Left kidney (tissue), 2 donors: ENCODE measurements around the gene IL13. TPM values are rescaled to one million over a fixed set of nuclear protein-coding genes. Genes with fewer than 3 reads are reported as not detected.
"Not testable (repeated sequence)": the region's sequence is repeated elsewhere in the genome, so short reads cannot be mapped to it uniquely, and the experiment has no call there.

Source experiments
- DNase-seq: peaks from one replicate; pipeline ENCODE4 v3.0.0-alpha.2; 2013
- polyA plus RNA-seq: library from polyadenylated mRNA; unstranded; fragments of 120-200 nt; gene quantifications from one replicate; pipeline ENCODE4 v1.2.1, GENCODE V29; 2013; ENCODE audit not compliant: insufficient read length

Gene IL13
- polyA plus RNA-seq, 1 donor: 0.08 TPM

DNA sequence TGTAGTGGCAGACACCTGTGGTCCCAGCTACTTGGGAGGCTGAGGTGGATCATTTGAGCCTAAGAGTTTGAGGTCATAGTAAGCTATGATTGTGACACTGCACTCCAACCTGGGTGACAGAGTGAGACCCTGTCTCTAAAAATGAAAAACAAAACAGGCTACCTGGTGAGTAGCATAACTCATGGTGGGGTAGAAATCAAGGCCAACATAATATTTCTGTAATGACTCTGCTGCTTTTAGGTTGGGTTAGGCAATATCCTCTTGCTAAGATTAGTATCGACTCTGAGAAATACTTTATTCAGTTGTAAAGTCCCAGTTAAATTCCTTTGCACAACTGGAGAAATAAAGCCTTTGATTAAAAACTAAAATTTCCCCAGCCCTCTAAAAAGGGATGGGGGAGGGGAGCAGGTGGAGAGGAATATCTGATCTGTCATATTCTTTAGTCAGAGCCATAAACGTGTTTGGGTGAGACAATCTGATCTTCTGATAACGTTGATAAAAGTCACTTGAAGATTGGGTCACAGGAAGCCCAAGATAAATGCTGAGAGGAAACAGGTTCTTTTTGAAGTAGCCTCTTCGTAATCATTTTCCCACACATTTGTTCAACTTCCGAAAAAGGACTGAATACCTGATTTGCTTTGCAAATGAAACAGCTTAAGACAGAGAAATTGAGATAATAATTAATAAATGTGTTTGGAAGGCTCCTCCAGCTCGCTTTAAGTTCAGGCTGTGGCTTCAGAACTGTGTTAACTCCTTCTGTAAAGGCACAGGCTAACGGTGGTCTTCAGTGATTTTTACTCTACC is 30.8 kb downstream of the IL13 start:
- DNase-seq: no peak

GRCh38 chr5:132689513-132689912 is 31.5 kb downstream of the IL13 start:
- peak; percentile 24 for DNase-seq

- DNase-seq: peak; percentile 22
Observed at GRCh38 chr5:132690156-132690555, 32.2 kb downstream of the IL13 start.

DNA sequence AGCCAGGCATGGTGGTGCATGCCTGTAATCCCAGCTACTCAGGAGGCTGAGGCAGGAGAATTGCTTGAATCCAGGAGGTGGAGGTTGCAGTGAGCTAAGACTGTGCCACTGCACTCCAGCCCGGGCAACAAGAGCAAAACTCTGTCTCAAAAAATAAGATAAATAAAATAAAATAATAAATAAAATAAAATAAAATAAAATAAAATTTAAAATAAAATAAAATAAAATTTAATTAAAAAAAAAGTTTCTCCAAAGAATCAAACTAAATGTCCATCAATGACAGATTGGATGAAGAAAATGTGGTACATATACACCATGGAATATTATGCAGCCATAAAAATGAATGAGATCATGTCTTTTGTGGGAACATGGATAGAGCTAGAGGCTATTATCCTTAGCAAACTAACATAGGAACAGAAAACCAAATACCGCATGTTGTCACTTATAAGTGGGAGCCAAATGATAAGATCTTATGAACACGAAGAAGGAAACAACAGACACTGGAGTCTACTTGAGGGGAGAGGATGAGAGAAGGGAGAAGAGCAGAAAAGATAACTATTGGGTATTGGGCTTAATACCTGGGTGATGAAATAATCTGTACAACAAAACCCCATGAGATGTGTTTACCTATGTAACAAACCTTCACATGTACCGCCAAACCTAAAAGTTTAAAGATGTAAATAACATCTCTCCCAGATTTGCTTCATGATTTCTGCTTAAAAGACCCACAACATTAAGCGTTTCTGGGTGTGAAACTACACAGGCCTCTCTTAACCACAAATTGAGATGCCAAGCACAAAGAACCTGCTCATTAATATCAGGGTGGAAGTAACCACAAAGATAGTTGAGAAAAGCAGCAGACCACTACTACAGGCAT is 34.0 kb downstream of the IL13 start:
- DNase-seq: not testable (repeated sequence)

DNA sequence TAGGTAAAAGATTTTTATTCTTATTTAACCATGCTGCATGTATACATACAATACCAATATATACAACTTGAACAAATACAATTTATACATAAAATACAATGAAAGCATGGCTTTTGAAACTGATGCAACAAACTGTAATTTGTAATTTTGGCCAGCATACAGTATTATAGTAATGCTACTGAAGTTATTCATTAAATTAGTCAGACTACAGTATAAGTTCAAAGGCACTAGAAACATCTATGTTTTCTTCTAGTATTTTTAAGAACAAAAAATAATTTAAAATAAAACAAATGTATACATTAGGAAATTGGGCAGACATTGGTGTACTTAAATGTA is 34.6 kb downstream of the IL13 start:
- no peak for DNase-seq

DNA sequence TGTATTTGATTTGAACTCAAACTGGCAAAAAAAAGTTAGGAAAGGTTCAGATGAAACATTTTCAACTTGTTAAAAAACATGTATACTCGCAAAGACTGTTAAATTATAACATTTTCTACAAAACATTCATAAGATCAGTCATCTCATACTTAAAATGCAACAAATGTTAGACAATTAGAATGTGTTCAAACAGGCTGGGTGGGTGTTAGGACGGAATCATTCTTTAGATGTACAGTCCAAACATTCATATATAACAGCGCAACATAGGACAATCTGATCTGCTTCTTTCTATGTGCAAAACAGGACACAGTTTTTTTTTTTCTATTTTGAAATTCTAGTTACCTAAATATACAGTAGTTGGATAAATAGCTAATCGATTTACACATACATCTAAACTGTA is 38.0 kb downstream of the IL13 start:
- no peak for DNase-seq

DNA sequence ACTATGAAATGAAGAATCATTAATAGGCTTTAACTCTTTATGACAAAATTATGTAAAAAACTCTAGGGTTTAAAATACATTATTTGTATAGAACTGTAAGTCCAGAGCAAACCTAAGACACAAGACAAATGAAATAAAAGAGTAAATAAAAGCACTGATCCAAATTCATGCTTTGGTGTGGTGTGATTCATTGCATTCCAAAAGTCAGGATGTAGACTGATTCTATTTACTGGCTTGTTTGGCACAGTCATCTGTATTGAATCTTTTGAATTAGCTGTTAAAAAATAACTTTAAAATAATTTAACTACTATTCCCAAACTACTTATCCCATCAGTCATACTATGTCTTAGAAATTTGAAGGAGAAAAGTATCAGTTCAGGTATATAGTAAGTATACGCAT is 46.9 kb downstream of the IL13 start:
- no peak for DNase-seq

GRCh38 chr5:132708645-132709044 is 50.7 kb downstream of the IL13 start:
- no peak for DNase-seq

Other genes with a start within 250 kb of the IL13 start
- gene IRF1, start 167.4 kb upstream of the IL13 start, polyA plus RNA-seq: 16.2 TPM
- gene IL5, start 114.7 kb upstream of the IL13 start, polyA plus RNA-seq: 0.53 TPM
- gene RAD50, start 101.2 kb upstream of the IL13 start, polyA plus RNA-seq: 57.1 TPM
- 0.57 TPM for gene IL4, start 15.8 kb downstream of the IL13 start, polyA plus RNA-seq
- 40.0 TPM for gene KIF3A, start 79.4 kb downstream of the IL13 start, polyA plus RNA-seq
- 4.2 TPM for gene CCNI2, start 89.3 kb downstream of the IL13 start, polyA plus RNA-seq
- gene SEPTIN8, start 119.1 kb downstream of the IL13 start, polyA plus RNA-seq: 84.6 TPM
- 4.0 TPM for gene SOWAHA, start 155.1 kb downstream of the IL13 start, polyA plus RNA-seq
- 19.4 TPM for gene SHROOM1, start 172.5 kb downstream of the IL13 start, polyA plus RNA-seq
- 2.1 TPM for gene GDF9, start 208.3 kb downstream of the IL13 start, polyA plus RNA-seq
- 173 TPM for gene UQCRQ, start 208.5 kb downstream of the IL13 start, polyA plus RNA-seq
- gene LEAP2, start 215.5 kb downstream of the IL13 start, polyA plus RNA-seq: 8.7 TPM